Measurements from ENCODE around the gene AACS. TPM values are rescaled to one million over a fixed set of nuclear protein-coding genes. Genes with fewer than 3 reads are reported as not detected.
A peak's percentile ranks its signal among the peaks of the same experiment; 100 is the strongest.

Gene AACS
- total RNA-seq, 1 experiment from 2014 or later: 54.0 TPM

DNA sequence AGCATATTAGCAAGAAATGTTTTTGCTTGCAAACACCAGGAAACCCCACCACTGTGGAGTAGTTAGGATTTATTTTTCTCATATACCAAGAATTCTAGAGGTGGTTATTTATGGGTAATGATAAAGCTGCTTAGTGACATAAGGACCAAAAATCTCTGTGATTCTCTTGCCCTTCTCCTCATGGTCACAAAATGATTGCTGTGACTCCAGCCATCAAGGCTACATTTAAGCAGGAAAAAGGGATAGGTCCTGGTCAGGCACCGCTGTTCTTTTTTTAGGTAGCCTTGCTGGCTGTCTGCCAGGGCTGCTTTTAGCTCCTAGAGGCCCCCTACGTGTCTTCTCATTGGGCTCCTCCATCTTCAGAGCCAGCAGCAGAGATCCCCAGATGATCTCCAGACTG lies 104.2 kb downstream of the AACS start:
- ATAC-seq (no peak), DNase-seq (ENCODE audit: low spot score) (no peak)
- TF ChIP-seq GTF2I (CRISPR knock-in tag; conservative IDR thresholded peaks at IDR 0.05): peak; percentile 66; the same call in 1 of the 2 replicates
- TF ChIP-seq FOXJ3 (CRISPR knock-in tag; IDR thresholded peaks at IDR 0.05; ENCODE audit: borderline replicate concordance): no peak
- CTCF ChIA-PET: interaction anchor here (1.8 kb wide), 1 partner anchor 14 kb away, joined by 7 read pairs; no protein-coding TSS in a partner anchor
- POLR2A ChIA-PET: no interaction called here
- H3K4me1 Mint-ChIP-seq: no peaks in the 10 kb centered on the region
- H3K27ac Mint-ChIP-seq: no peak overlapping the region
- H3K36me3 Mint-ChIP-seq: no peaks in the 10 kb centered on the region
- peaks cover 8% of the 10 kb centered on the region for H3K9me3 Mint-ChIP-seq
- H3K27me3 Mint-ChIP-seq (ENCODE audit: low read depth): peaks cover 10% of the 10 kb centered on the region
- no peak overlapping the region for H3K4me3 Mint-ChIP-seq

DNA sequence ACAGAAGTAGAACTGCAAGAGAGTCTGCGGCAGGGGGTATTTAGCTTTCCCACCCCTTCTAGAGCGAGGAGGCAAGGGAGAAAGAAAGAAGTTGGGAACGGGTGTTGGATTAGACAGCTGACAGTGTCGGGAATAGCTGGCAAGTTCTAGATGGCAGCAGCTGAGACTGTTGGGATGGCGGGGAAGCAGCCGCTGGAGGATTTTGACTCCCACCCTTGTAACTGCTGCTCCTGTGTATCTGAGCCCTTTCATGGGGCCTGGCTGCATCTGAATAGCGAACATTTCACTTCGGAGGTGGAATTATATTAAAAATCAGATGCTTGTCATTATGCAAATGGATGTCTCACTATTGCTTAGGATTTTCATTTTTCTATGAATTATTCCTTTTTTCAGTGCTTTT lies 104.6 kb downstream of the AACS start:
- ChIA-PET CTCF (interaction anchor here (1.8 kb wide), 1 partner anchor 13 kb away, joined by 7 read pairs; no protein-coding TSS in a partner anchor), POLR2A (no interaction called here)
- TF ChIP-seq, protein P1, sequence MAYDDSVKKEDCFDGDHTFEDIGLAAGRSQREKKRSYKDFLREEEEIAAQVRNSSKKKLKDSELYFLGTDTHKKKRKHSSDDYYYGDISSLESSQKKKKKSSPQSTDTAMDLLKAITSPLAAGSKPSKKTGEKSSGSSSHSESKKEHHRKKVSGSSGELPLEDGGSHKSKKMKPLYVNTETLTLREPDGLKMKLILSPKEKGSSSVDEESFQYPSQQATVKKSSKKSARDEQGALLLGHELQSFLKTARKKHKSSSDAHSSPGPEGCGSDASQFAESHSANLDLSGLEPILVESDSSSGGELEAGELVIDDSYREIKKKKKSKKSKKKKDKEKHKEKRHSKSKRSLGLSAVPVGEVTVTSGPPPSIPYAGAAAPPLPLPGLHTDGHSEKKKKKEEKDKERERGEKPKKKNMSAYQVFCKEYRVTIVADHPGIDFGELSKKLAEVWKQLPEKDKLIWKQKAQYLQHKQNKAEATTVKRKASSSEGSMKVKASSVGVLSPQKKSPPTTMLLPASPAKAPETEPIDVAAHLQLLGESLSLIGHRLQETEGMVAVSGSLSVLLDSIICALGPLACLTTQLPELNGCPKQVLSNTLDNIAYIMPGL (CRISPR knock-in tag; IDR thresholded peaks at IDR 0.05): no peak
- TF ChIP-seq, protein P2, sequence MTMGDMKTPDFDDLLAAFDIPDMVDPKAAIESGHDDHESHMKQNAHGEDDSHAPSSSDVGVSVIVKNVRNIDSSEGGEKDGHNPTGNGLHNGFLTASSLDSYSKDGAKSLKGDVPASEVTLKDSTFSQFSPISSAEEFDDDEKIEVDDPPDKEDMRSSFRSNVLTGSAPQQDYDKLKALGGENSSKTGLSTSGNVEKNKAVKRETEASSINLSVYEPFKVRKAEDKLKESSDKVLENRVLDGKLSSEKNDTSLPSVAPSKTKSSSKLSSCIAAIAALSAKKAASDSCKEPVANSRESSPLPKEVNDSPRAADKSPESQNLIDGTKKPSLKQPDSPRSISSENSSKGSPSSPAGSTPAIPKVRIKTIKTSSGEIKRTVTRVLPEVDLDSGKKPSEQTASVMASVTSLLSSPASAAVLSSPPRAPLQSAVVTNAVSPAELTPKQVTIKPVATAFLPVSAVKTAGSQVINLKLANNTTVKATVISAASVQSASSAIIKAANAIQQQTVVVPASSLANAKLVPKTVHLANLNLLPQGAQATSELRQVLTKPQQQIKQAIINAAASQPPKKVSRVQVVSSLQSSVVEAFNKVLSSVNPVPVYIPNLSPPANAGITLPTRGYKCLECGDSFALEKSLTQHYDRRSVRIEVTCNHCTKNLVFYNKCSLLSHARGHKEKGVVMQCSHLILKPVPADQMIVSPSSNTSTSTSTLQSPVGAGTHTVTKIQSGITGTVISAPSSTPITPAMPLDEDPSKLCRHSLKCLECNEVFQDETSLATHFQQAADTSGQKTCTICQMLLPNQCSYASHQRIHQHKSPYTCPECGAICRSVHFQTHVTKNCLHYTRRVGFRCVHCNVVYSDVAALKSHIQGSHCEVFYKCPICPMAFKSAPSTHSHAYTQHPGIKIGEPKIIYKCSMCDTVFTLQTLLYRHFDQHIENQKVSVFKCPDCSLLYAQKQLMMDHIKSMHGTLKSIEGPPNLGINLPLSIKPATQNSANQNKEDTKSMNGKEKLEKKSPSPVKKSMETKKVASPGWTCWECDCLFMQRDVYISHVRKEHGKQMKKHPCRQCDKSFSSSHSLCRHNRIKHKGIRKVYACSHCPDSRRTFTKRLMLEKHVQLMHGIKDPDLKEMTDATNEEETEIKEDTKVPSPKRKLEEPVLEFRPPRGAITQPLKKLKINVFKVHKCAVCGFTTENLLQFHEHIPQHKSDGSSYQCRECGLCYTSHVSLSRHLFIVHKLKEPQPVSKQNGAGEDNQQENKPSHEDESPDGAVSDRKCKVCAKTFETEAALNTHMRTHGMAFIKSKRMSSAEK (CRISPR knock-in tag; IDR thresholded peaks at IDR 0.05; ENCODE audit: borderline replicate concordance): no peak
- TF ChIP-seq, protein P3, sequence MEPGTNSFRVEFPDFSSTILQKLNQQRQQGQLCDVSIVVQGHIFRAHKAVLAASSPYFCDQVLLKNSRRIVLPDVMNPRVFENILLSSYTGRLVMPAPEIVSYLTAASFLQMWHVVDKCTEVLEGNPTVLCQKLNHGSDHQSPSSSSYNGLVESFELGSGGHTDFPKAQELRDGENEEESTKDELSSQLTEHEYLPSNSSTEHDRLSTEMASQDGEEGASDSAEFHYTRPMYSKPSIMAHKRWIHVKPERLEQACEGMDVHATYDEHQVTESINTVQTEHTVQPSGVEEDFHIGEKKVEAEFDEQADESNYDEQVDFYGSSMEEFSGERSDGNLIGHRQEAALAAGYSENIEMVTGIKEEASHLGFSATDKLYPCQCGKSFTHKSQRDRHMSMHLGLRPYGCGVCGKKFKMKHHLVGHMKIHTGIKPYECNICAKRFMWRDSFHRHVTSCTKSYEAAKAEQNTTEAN (CRISPR knock-in tag; IDR thresholded peaks at IDR 0.05): no peak
- no peak for TF ChIP-seq TCF7 (CRISPR knock-in tag; IDR thresholded peaks at IDR 0.05; ENCODE audit: low read depth)
- TF ChIP-seq, protein P4, sequence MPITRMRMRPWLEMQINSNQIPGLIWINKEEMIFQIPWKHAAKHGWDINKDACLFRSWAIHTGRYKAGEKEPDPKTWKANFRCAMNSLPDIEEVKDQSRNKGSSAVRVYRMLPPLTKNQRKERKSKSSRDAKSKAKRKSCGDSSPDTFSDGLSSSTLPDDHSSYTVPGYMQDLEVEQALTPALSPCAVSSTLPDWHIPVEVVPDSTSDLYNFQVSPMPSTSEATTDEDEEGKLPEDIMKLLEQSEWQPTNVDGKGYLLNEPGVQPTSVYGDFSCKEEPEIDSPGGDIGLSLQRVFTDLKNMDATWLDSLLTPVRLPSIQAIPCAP (CRISPR knock-in tag; IDR thresholded peaks at IDR 0.05): no peak
- TF ChIP-seq, protein P5, sequence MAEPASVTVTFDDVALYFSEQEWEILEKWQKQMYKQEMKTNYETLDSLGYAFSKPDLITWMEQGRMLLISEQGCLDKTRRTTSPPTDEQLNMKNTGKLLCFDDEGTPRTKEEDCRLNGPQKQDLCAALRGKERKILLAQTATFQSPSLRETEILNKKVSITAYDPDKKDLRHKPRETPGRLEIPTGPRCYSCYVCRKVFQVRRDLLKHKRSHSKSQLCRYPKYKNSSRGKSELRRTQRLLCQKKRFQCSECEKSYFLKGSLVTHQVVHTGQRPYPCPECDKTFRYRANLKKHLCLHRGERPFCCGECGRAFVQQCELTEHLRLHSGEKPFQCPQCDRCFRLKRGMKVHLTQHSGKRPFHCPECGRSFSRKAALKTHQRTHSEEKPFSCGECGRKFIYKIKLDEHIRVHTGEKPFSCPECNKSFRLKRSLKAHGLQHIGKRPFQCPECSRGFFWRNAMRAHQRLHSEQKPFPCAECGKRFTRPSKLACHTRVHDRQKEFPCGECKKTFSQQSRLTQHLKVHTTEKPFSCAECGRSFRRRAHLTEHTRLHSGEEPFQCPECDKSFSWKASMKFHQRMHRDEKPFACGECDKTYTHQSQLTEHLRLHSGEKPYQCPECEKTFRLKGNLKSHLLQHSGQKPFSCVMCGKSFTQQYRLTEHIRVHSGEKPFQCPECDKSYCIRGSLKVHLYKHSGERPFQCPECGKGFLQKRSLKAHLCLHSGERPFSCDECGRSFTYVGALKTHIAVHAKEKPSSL (CRISPR knock-in tag; conservative IDR thresholded peaks at IDR 0.05): no peak
- no peak for TF ChIP-seq SMAD4 (CRISPR knock-in tag; IDR thresholded peaks at IDR 0.05)
- TF ChIP-seq SOX15 (CRISPR knock-in tag; IDR thresholded peaks at IDR 0.05): no peak
- TF ChIP-seq, protein P6, sequence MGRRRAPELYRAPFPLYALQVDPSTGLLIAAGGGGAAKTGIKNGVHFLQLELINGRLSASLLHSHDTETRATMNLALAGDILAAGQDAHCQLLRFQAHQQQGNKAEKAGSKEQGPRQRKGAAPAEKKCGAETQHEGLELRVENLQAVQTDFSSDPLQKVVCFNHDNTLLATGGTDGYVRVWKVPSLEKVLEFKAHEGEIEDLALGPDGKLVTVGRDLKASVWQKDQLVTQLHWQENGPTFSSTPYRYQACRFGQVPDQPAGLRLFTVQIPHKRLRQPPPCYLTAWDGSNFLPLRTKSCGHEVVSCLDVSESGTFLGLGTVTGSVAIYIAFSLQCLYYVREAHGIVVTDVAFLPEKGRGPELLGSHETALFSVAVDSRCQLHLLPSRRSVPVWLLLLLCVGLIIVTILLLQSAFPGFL (CRISPR knock-in tag; IDR thresholded peaks at IDR 0.05; ENCODE audit: borderline replicate concordance): no peak
- TF ChIP-seq NFE2L1 (CRISPR knock-in tag; IDR thresholded peaks at IDR 0.05): no peak
- no peak for TF ChIP-seq ZNF232 (CRISPR knock-in tag; IDR thresholded peaks at IDR 0.05)
- no peak for TF ChIP-seq GABPB1 (CRISPR knock-in tag; IDR thresholded peaks at IDR 0.05)
- TF ChIP-seq ZBTB21 (CRISPR knock-in tag; IDR thresholded peaks at IDR 0.05; ENCODE audit: borderline replicate concordance): no peak
- Mint-ChIP-seq H3K9me3 (peaks cover 10% of the 10 kb centered on the region), H3K27me3 (ENCODE audit: low read depth) (peaks cover 10% of the 10 kb centered on the region), H3K36me3 (no peaks in the 10 kb centered on the region), H3K27ac (no peak overlapping the region), H3K4me3 (no peak overlapping the region), H3K4me1 (no peaks in the 10 kb centered on the region)
- ATAC-seq (no peak), DNase-seq (ENCODE audit: low spot score) (no peak)

All from WTC11 (cell line).